ENCODE results near the gene PLCH1.

Gene PLCH1

GRCh38 chr3:155425396-155425795 is 319.5 kb downstream of the PLCH1 start:
- Histone ChIP-seq H3K9me2 (ENCODE audit: low read depth, low read length) (no peaks in the 10 kb centered on the region), H3K36me3 (ENCODE audit: insufficient read depth, low read length) (no peaks in the 10 kb centered on the region), H3K9me3 (ENCODE audit: low read length) (peaks cover 13% of the 10 kb centered on the region; the same call in 1 of the 2 replicates), H4K20me1 (ENCODE audit: insufficient read depth, low read length) (no peaks in the 10 kb centered on the region), H3K27me3 (ENCODE audit: insufficient read depth, low read length) (no peaks in the 10 kb centered on the region), H3K27ac (ENCODE audit: low read depth, low read length, poor library complexity, severe bottlenecking) (no peak overlapping the region), H3K4me2 (ENCODE audit: low read length) (no peak overlapping the region), H3K4me1 (ENCODE audit: insufficient read depth, low read length, severe bottlenecking) (no peaks in the 10 kb centered on the region), H3F3A (ENCODE audit: insufficient read depth, low read length) (no peaks in the 10 kb centered on the region), H2AFZ (ENCODE audit: low read length) (no peak overlapping the region), H3K9ac (ENCODE audit: low read length) (no peak overlapping the region), H3K79me2 (ENCODE audit: insufficient read depth, low read length) (no peaks in the 10 kb centered on the region), H3K4me3 (ENCODE audit: low read depth, low read length, poor library complexity, severe bottlenecking) (no peak overlapping the region)
- no peak for TF ChIP-seq EZH2 (IDR thresholded peaks at IDR 0.05; ENCODE audit: borderline replicate concordance, low read length)
- TF ChIP-seq CTCF (IDR thresholded peaks at IDR 0.05; ENCODE audit: low read length): no peak

- Histone ChIP-seq H3K27ac (ENCODE audit: low read depth, low read length, poor library complexity, severe bottlenecking) (no peak overlapping the region), H3K9me3 (ENCODE audit: low read length) (peaks cover 13% of the 10 kb centered on the region; the same call in 1 of the 2 replicates)
Observed at GRCh38 chr3:155424323-155424710, 320.6 kb downstream of the PLCH1 start.

GRCh38 chr3:155423526-155424322 is 321.1 kb downstream of the PLCH1 start:
- Histone ChIP-seq H3K36me3 (ENCODE audit: insufficient read depth, low read length) (no peaks in the 10 kb centered on the region), H3K27me3 (ENCODE audit: insufficient read depth, low read length) (no peaks in the 10 kb centered on the region), H3F3A (ENCODE audit: insufficient read depth, low read length) (no peaks in the 10 kb centered on the region), H3K79me2 (ENCODE audit: insufficient read depth, low read length) (no peaks in the 10 kb centered on the region), H3K4me3 (ENCODE audit: low read depth, low read length, poor library complexity, severe bottlenecking) (no peak overlapping the region), H3K27ac (ENCODE audit: low read depth, low read length, poor library complexity, severe bottlenecking) (no peak overlapping the region), H3K4me2 (ENCODE audit: low read length) (no peak overlapping the region), H3K9me3 (ENCODE audit: low read length) (peaks cover 11% of the 10 kb centered on the region; the same call in 1 of the 2 replicates), H3K9ac (ENCODE audit: low read length) (no peak overlapping the region), H3K4me1 (ENCODE audit: insufficient read depth, low read length, severe bottlenecking) (no peaks in the 10 kb centered on the region), H3K9me2 (ENCODE audit: low read depth, low read length) (no peaks in the 10 kb centered on the region), H2AFZ (ENCODE audit: low read length) (no peak overlapping the region), H4K20me1 (ENCODE audit: insufficient read depth, low read length) (no peaks in the 10 kb centered on the region)
- no peak for TF ChIP-seq EZH2 (IDR thresholded peaks at IDR 0.05; ENCODE audit: borderline replicate concordance, low read length)

More at GRCh38 chr3:155424323-155424710, 320.6 kb downstream of the PLCH1 start:
- H3K36me3 ChIP-seq (ENCODE audit: insufficient read depth, low read length): no peaks in the 10 kb centered on the region
- H4K20me1 ChIP-seq (ENCODE audit: insufficient read depth, low read length): no peaks in the 10 kb centered on the region
- no peak overlapping the region for H3K4me3 ChIP-seq (ENCODE audit: low read depth, low read length, poor library complexity, severe bottlenecking)
- TF ChIP-seq CTCF (IDR thresholded peaks at IDR 0.05; ENCODE audit: low read length): no peak
- no peaks in the 10 kb centered on the region for H3K4me1 ChIP-seq (ENCODE audit: insufficient read depth, low read length, severe bottlenecking)
- no peak overlapping the region for H3K4me2 ChIP-seq (ENCODE audit: low read length)
- H3K9me2 ChIP-seq (ENCODE audit: low read depth, low read length): no peaks in the 10 kb centered on the region
- no peak overlapping the region for H2AFZ ChIP-seq (ENCODE audit: low read length)
- H3K79me2 ChIP-seq (ENCODE audit: insufficient read depth, low read length): no peaks in the 10 kb centered on the region
- no peaks in the 10 kb centered on the region for H3K27me3 ChIP-seq (ENCODE audit: insufficient read depth, low read length)
- H3K9ac ChIP-seq (ENCODE audit: low read length): no peak overlapping the region
- H3F3A ChIP-seq (ENCODE audit: insufficient read depth, low read length): no peaks in the 10 kb centered on the region
